OCI-LY1 (cell line): ENCODE results near the gene ATP8A2.

Experiments used
- CTCF ChIP-seq: fragments of 200-600 bp; sonication (generic), shearing (Covaris generic); IDR thresholded peaks from 2 replicates; pipeline ENCODE4 v1.5.1; 2017; ENCODE audit warnings: mild to moderate bottlenecking, antibody characterized with exemption, low read length, moderate library complexity, mixed read lengths
- EZH2 ChIP-seq: fragments of 200-600 bp; sonication (generic), shearing (Covaris generic); IDR thresholded peaks from 2 replicates; pipeline ENCODE4 v1.8.0; 2017; ENCODE audit warnings: borderline replicate concordance, mixed run types, mild to moderate bottlenecking, antibody characterized with exemption, low read length, moderate library complexity, mixed read lengths

- no peak for TF ChIP-seq CTCF
- no peak for TF ChIP-seq EZH2
Observed at GRCh38 chr13:26011996-26012821, 640.4 kb downstream of the ATP8A2 start.
